HFF-Myc (cell line): ENCODE measurements around the gene RSRP1.
A peak's percentile ranks its signal among the peaks of the same experiment; 100 is the strongest.
"Not testable (repeated sequence)": the region's sequence is repeated elsewhere in the genome, so short reads cannot be mapped to it uniquely, and the experiment has no call there.

ENCODE experiments used
- DNase-seq: peaks from one replicate; pipeline ENCODE4 v3.0.0-alpha.2; 2011; ENCODE audit warnings: low read depth; ENCODE audit errors: extremely low read depth
- H3K4me3 ChIP-seq: replicated peaks from 2 replicates; pipeline ENCODE4 v1.5.1; 2011; ENCODE audit warnings: low read depth, mild to moderate bottlenecking, control low read depth, low read length
- CTCF ChIP-seq: IDR thresholded peaks from 2 replicates; pipeline ENCODE4 v1.5.1; 2012; ENCODE audit warnings: mild to moderate bottlenecking, low read depth, low read length, control low read depth; ENCODE audit errors: missing control alignments

The RSRP1 gene

DNA sequence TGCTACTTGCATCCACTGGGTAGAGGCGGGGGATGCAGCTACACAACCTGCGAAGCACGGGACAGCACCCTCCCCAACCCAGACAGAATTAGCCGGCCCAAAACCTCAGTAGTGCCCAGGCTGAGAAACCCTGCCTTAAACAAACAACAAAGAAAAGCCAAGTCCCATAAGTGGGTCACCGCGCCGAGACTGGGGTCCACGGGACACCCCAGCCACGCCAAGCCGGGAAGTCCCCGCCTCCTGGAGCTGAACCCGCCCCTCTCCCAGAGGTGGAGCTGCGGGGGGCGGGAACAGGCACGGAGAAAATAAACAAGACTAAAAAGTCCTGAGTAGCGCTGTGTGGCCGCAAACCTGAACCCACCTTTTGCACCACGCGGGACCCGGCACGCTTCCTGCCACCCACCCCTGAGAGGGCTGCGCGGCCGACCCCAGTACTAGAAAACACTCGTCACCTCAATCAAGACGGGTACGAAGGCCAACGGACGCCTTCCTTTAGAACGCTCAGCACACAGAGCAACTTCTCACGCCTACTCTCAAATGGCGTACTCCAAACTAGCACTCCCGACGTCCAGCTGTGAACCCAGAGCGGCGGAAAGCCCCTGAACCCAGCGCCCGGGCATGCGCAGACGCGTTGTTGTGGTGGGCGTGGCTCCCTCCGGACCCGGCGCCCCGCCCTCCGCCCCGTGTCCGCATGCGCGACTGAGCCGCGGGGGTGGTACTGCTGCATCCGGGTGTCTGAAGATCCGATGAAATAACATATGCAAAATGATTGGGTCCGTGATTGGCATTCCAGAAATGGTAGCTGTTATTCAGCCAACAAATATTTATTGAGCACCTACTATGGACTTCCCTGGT lies 20.3 kb upstream of the RSRP1 start:
- peak overlapping the region; percentile 49 for H3K4me3 ChIP-seq
- DNase-seq: not testable (repeated sequence)

- peak overlapping the region; percentile 54 for H3K4me3 ChIP-seq
- DNase-seq: not testable (repeated sequence)
Measured at GRCh38 chr1:25266554-25267287, 19.5 kb upstream of the RSRP1 start.

- not testable (repeated sequence) for H3K4me3 ChIP-seq, DNase-seq
Measured at GRCh38 chr1:25260336-25260735, 13.1 kb upstream of the RSRP1 start.

DNA sequence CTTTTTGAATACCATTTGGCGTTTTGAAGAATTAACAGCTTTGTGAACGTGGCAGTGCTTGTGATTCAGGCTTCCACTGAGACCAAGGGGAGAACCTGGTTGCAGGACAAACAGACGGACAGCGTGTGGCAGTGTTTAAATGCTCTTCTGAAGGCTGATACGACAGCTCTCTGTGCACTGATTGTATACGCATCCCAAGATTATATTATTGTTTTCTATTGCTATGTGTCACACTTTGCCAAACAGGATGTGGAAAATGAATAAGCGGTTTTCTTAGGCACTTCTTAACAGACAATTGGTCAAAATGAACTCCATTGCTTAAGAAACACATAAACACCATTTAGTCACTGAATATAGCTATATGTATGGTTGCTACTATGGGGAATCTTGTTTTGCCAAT lies 12.6 kb upstream of the RSRP1 start:
- peak; percentile 3 for TF ChIP-seq CTCF
- not testable (repeated sequence) for DNase-seq, H3K4me3 ChIP-seq

DNA sequence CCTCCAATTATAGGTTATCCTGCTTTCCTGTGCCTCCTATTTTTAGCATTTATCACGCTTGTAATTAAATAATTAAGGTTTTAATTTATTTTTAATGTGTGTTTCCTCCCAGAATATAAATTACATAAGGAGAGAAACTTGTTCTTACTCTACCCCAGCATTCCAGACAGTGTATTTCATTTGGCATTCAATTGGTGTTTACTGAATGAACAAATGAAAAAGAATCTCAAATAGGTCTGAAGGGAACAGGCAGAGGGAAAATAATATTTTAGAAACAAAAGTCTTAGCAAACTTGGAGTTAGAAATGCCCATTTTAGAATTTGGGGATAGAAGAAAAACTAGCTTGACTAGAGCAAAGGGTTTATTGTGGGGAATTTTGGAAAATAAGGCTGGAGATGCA lies 9.9 kb upstream of the RSRP1 start:
- no peak overlapping the region for H3K4me3 ChIP-seq
- no peak for TF ChIP-seq CTCF
- DNase-seq: no peak

GRCh38 chr1:25256578-25256965 lies 9.3 kb upstream of the RSRP1 start:
- DNase-seq: no peak
- H3K4me3 ChIP-seq: no peak overlapping the region
- TF ChIP-seq CTCF: no peak

DNA sequence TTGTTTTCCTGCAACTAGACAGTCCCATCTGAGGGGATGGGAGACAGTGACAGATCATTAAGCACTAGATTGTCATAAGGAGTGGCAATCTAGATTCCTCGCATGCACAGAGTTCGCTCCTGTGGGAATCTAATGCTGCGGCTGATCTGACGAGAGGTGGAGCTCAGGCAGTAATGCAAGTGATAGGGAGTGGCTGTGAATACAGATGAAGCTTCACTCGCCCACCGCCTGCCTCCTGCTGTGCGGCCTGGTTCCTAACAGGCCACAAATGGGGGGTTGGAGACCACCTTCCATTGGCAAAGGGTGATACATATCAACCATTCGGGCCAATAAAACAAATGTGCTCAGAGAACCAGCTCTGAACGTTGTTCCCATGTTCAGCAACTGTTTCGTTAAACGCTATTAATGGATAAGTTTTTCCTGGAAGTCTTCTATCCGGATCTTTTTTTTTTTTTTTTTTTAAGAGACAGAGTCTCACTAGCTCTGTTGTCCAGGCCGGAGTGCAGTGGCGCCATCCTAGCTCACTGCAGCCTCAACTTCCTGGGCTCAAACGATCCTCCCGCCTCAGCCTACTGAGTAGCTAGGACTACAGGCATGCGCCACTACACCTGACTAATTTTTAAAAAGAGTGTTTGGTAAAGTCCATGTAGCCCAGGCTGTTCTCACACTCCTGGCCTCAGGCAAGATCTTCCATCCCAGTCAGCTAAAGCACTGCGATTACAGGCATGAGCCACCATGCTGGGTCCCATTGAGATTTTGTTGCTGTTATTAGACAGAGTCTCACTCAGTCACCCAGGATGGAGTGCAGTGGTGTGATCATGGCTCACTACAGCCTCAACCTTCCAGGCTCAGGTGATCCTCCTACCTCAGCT lies 8.7 kb upstream of the RSRP1 start:
- DNase-seq: no peak
- no peak overlapping the region for H3K4me3 ChIP-seq
- TF ChIP-seq CTCF: no peak

GRCh38 chr1:25253911-25254310 lies 6.7 kb upstream of the RSRP1 start:
- DNase-seq: no peak
- no peak for TF ChIP-seq CTCF
- H3K4me3 ChIP-seq: no peak overlapping the region
